Activated naive CD8-positive, alpha-beta T cell treated with anti-CD3 and anti-CD28 coated beads, Interleukin-2, amount 10 ng/mL, durations not matched to agents 7 days and 5 days (primary cell): Measurements from ENCODE around the gene ULK1. TPM values are rescaled to one million over a fixed set of nuclear protein-coding genes. Genes with fewer than 3 reads are reported as not detected.

ENCODE experiments used
- ATAC-seq: fragments of 150-1000 bp; cut with Tn5 transposase; one replicate; pipeline ENCODE4 v1.10.0; 2021; ENCODE audit warnings: low read depth, moderate library complexity
- POLR2A ChIA-PET: fragments of 350-600 bp; sonication (Branson Sonifier 250); formaldehyde crosslinking; loops from one replicate; lab custom pipeline; 2021; ENCODE audit warnings: antibody characterized with exemption; lab: Charles Lee
- DNase-seq: peaks from one replicate; pipeline ENCODE4 v3.0.0; 2021
- H3K27ac Mint-ChIP-seq: one replicate; pipeline ENCODE4 v1.8.0; 2022; ENCODE audit warnings: mild to moderate bottlenecking, mixed read lengths
- H3K27me3 Mint-ChIP-seq: one replicate; pipeline ENCODE4 v1.8.0; 2022; ENCODE audit warnings: mild to moderate bottlenecking, moderate library complexity, mixed read lengths
- H3K36me3 Mint-ChIP-seq: one replicate; pipeline ENCODE4 v1.8.0; 2021; ENCODE audit warnings: mild to moderate bottlenecking, mixed read lengths
- H3K4me1 Mint-ChIP-seq: one replicate; pipeline ENCODE4 v1.8.0; 2021; ENCODE audit warnings: mixed read lengths
- H3K4me3 Mint-ChIP-seq: one replicate; pipeline ENCODE4 v1.8.0; 2022; ENCODE audit warnings: mild to moderate bottlenecking, moderate library complexity, mixed read lengths
- H3K9me3 Mint-ChIP-seq: one replicate; pipeline ENCODE4 v1.8.0; 2021; ENCODE audit warnings: mixed read lengths
- total RNA-seq, 2 experiments: library from RNA; stranded (reverse); gene quantifications; one replicate each; pipeline ENCODE4 v1.2.3, GENCODE V29; 2021

The ULK1 gene
- total RNA-seq, result 10 to 100 TPM; 32.6 to 33.2 TPM

DNA sequence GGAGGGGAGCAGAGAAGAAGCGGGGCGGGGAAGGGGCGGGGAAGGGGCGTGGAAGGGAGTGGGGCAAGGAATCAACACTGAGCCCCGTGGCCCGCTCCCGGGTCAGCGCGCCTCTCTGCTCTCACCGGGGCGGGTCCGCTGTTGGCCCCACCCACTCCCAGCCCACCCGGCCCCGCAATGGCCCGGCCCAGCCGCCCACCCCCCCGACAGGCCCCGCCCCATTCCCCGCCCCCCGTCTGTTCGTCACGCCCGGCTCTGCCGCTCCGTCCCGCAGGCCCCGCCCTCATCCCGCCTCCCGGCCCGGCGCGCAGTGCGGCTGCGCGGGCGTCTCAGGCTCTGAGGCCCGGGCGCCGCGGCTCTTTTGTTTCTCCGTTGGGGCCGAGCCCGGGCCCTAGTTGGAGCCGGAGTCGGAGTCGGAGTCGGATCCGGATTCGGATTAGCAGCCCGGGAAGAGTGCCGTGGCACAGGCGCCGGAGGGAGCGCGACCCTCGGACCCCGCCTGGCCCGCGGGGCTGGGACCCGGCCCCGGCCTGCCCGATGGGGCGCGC lies at the start of gene ULK1:
TSS of gene ULK1 (plus strand) at position 310 of the 548 bp plus-strand sequence. CDS start 380 bp downstream, outside the sequence.
- Mint-ChIP-seq H3K36me3 (no peaks in the 10 kb centered on the region), H3K27me3 (peaks cover 3% of the 10 kb centered on the region), H3K4me1 (peaks cover 12% of the 10 kb centered on the region), H3K9me3 (no peaks in the 10 kb centered on the region), H3K4me3 (peak within 1 kb of the TSS; percentile 89), H3K27ac (peak within 1 kb of the TSS; percentile 84)
- DNase-seq (peak; percentile 98), ATAC-seq (peak; percentile 83)
- POLR2A ChIA-PET, result no interaction called here

DNA sequence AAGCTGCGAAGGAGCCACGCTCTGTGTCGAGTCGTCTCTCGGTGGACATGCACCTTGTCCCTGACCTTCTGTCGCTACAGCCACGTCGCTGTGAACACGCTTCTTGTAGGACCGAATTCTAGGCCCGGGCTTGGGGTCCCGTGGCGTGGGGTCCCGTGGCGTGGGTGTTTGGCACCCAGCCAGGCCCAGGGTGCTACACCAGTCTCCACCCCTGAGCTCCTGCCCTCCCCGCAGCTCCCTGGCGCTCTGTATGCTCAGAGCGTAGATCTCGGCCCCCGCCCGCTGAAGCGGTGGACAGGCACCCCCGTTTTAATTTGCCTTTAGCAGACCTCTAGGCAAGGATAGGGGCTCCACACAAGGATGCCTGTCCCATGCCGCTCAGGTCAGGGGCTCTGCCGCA lies 49.8 kb upstream of the ULK1 start:
- Mint-ChIP-seq H3K36me3 (no peaks in the 10 kb centered on the region), H3K27me3 (no peaks in the 10 kb centered on the region), H3K4me1 (no peaks in the 10 kb centered on the region), H3K9me3 (no peaks in the 10 kb centered on the region), H3K27ac (no peak overlapping the region), H3K4me3 (no peak overlapping the region)
- ATAC-seq (no peak), DNase-seq (no peak)
- POLR2A ChIA-PET, result no interaction called here

DNA sequence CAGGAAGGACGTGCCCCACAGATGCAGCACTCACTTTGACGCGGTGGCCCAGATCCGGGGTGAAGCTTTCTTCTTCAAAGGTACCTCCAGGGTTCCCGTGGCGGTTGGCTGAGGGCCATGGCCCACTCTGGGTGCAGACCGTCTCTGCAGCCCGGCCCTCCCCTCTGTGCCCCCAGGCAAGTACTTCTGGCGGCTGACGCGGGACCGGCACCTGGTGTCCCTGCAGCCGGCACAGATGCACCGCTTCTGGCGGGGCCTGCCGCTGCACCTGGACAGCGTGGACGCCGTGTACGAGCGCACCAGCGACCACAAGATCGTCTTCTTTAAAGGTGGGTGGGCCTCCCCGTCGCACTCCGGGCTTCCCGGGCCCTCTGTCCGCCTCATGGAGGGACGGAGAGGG lies 49.3 kb upstream of the ULK1 start:
- ATAC-seq, result no peak
- no peak overlapping the region for H3K27ac Mint-ChIP-seq
- H3K4me1 Mint-ChIP-seq, result no peaks in the 10 kb centered on the region
- H3K27me3 Mint-ChIP-seq, result no peaks in the 10 kb centered on the region
- H3K36me3 Mint-ChIP-seq, result no peaks in the 10 kb centered on the region
- no peak overlapping the region for H3K4me3 Mint-ChIP-seq
- POLR2A ChIA-PET, result no interaction called here
- no peak for DNase-seq
- no peaks in the 10 kb centered on the region for H3K9me3 Mint-ChIP-seq

DNA sequence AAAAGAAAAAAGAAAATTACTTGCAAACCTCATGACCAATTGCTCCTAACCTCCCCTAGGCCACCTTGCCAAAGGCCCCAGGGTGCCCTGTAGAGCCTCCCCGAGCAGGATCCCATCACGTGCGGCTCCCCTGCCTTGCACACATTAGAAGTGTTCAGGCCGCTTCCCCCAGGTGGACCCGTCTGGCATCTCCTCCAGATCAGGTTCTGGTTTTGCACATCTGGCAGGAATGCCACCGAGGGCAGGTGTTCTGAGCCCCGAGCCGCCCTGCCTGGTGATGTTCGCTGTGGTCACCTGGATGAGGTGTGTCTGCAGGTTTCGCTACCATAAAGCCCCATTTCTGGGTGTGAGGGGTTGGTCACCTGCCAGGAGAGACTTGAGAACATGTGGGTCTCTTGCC lies 47.0 kb upstream of the ULK1 start:
- POLR2A ChIA-PET, result no interaction called here
- DNase-seq (no peak), ATAC-seq (no peak)
- no peaks in the 10 kb centered on the region for H3K27me3 Mint-ChIP-seq
- no peaks in the 10 kb centered on the region for H3K4me1 Mint-ChIP-seq
- no peak overlapping the region for H3K4me3 Mint-ChIP-seq
- H3K9me3 Mint-ChIP-seq, result no peaks in the 10 kb centered on the region
- H3K36me3 Mint-ChIP-seq, result no peaks in the 10 kb centered on the region
- no peak overlapping the region for H3K27ac Mint-ChIP-seq

DNA sequence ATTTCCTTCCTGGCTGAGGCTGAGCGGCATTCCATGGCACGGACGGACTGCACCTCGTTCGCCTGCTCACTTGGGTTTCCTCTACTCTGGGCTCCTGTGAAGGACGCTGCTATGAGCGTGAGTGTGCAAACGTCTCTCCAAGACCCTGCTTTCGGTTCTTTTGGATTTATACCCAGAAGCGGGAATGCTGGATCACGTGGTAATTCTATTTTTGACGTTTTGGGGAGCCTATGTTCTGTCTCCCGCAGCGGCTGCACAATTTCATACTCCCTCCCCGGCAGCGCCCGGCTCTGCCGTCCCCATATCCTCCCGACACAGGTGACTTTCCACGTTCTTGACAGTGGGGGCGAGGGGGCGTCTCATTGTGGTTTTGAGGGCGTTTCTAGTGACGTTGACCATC lies 45.7 kb upstream of the ULK1 start:
- Mint-ChIP-seq H3K27ac (no peak overlapping the region), H3K4me1 (no peaks in the 10 kb centered on the region), H3K4me3 (no peak overlapping the region), H3K9me3 (no peaks in the 10 kb centered on the region), H3K36me3 (no peaks in the 10 kb centered on the region), H3K27me3 (no peaks in the 10 kb centered on the region)
- POLR2A ChIA-PET, result no interaction called here
- ATAC-seq, result no peak
- DNase-seq, result no peak

DNA sequence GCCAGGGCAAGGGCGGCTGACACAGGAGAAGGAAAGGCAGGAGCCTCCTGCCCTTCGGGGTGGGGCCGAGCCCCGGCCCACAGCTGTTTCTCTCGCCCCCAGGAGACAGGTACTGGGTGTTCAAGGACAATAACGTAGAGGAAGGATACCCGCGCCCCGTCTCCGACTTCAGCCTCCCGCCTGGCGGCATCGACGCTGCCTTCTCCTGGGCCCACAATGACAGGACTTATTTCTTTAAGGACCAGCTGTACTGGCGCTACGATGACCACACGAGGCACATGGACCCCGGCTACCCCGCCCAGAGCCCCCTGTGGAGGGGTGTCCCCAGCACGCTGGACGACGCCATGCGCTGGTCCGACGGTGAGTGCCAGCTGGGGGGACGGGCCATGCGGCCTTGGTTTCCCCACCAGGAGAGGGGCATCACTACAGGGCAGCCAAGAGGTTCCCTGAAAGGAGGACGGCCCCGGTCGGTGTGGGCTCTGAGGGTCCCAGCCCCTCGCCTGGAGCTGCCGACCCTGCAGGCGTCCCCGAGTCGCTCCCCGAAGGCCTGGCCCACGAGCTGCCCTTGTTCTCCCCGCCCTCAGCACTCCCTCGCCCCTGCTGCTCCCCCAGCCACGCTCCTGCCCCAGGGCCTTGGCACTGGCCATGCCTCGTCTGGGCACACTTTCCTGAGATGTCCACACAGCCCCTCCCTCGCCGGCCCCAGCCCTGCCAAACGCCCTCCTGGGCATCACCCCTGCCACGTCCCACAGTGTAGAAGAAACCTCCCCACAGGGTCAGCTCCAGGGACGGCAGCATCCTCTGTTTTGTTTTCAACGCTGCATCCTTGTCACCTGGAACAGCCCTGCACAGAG lies 44.5 kb upstream of the ULK1 start:
- POLR2A ChIA-PET, result no interaction called here
- Mint-ChIP-seq H3K4me3 (no peak overlapping the region), H3K4me1 (no peaks in the 10 kb centered on the region), H3K9me3 (no peaks in the 10 kb centered on the region), H3K27me3 (no peaks in the 10 kb centered on the region), H3K27ac (no peak overlapping the region), H3K36me3 (no peaks in the 10 kb centered on the region)
- no peak for DNase-seq
- no peak for ATAC-seq

DNA sequence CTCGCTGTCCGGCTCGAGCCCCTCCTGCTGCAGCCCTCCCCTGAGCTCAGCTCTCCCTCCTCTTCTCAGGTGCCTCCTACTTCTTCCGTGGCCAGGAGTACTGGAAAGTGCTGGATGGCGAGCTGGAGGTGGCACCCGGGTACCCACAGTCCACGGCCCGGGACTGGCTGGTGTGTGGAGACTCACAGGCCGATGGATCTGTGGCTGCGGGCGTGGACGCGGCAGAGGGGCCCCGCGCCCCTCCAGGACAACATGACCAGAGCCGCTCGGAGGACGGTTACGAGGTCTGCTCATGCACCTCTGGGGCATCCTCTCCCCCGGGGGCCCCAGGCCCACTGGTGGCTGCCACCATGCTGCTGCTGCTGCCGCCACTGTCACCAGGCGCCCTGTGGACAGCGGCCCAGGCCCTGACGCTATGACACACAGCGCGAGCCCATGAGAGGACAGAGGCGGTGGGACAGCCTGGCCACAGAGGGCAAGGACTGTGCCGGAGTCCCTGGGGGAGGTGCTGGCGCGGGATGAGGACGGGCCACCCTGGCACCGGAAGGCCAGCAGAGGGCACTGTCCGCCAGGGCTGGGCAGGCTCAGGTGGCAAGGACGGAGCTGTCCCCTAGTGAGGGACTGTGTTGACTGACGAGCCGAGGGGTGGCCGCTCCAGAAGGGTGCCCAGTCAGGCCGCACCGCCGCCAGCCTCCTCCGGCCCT lies 43.4 kb upstream of the ULK1 start:
- Mint-ChIP-seq H3K4me1 (no peaks in the 10 kb centered on the region), H3K27me3 (no peaks in the 10 kb centered on the region), H3K9me3 (no peaks in the 10 kb centered on the region), H3K27ac (no peak overlapping the region), H3K36me3 (no peaks in the 10 kb centered on the region), H3K4me3 (no peak overlapping the region)
- POLR2A ChIA-PET, result no interaction called here
- no peak for ATAC-seq
- peak; percentile 49 for DNase-seq

DNA sequence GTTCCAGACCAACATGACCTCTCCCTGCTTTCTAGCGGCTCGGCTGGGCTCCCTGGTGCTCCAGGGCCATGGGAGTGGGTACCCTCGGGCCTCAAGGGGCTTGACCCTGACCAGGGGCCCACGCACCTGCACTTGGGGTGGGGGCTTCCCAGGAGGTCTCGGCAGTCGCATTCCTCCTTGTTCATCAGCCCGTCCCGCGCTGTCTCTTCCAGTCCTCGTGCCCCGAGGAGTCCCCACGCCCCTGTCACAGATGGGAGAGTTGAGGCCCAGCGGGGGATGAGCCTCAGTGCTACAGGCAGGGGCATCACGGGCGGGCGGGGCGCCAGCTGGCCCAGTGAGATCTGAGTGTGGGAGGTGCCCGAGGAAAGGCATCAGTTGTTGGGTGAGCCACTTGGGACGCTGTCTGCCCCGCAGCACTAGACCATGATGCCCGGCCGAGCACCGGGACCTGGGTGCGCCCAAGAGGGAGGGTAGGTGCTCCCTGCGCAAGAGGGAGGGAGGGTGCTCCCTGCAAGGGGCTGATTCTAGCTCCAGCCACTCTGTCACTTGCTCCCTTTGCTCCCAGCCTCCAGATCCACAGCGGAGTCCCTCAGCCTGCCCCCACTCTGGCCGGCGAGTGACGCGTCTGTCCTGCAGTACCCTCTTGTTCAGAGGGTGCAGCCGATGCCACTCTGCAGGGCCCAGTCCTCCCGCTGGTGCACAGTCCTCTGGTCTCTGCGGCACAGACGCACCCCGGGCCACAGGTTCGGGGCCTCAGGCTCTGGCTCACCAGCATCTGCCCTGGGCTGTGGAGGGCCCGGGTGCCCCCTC lies 42.5 kb upstream of the ULK1 start:
- DNase-seq (peak; percentile 33), ATAC-seq (peak; percentile 17)
- H3K9me3 Mint-ChIP-seq, result no peaks in the 10 kb centered on the region
- H3K27ac Mint-ChIP-seq, result no peak overlapping the region
- H3K4me1 Mint-ChIP-seq, result no peaks in the 10 kb centered on the region
- no peaks in the 10 kb centered on the region for H3K27me3 Mint-ChIP-seq
- H3K4me3 Mint-ChIP-seq, result no peak overlapping the region
- POLR2A ChIA-PET, result no interaction called here
- H3K36me3 Mint-ChIP-seq, result no peaks in the 10 kb centered on the region

DNA sequence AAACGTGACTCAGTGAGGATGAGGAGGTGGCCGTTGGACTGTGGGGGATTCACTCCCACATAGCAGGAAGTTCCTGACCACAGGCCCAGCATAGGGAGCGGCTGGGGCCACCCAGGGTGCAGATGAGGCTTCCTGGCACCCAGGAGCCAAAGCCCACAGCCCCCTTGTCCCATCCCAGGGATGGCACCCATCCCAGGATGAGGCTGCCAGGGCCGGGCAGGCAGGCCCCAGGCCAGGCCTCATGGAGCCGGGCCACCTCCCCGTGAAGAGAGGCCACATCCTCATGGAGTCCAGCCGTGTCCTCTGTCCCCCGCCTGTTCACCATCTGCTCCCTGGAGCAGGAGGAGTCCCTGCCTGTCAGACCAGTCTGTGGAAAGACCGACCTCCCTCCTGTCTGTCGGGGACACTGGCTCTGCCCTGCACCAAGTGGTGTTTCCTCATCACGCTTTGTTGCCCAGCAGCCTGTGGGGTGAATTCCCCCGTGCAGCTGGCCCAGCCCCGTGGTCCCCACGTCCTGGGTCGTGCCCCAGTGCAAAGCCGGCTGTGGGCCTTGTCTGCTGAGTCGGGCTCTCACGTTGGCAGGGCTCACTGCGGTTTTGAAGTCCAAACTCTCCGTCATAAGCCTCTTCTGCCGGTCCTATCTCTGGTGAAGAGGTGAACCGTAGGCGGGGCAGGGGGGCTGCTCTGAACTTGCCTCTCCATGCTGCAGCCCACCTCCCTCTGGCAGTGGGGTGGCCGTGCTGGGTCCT lies 41.7 kb upstream of the ULK1 start:
- peak; percentile 26 for DNase-seq
- no peaks in the 10 kb centered on the region for H3K9me3 Mint-ChIP-seq
- H3K27me3 Mint-ChIP-seq, result peaks cover 3% of the 10 kb centered on the region
- ATAC-seq, result peak; percentile 11
- POLR2A ChIA-PET, result no interaction called here
- H3K36me3 Mint-ChIP-seq, result no peaks in the 10 kb centered on the region
- H3K27ac Mint-ChIP-seq, result no peak overlapping the region
- H3K4me1 Mint-ChIP-seq, result no peaks in the 10 kb centered on the region
- no peak overlapping the region for H3K4me3 Mint-ChIP-seq

DNA sequence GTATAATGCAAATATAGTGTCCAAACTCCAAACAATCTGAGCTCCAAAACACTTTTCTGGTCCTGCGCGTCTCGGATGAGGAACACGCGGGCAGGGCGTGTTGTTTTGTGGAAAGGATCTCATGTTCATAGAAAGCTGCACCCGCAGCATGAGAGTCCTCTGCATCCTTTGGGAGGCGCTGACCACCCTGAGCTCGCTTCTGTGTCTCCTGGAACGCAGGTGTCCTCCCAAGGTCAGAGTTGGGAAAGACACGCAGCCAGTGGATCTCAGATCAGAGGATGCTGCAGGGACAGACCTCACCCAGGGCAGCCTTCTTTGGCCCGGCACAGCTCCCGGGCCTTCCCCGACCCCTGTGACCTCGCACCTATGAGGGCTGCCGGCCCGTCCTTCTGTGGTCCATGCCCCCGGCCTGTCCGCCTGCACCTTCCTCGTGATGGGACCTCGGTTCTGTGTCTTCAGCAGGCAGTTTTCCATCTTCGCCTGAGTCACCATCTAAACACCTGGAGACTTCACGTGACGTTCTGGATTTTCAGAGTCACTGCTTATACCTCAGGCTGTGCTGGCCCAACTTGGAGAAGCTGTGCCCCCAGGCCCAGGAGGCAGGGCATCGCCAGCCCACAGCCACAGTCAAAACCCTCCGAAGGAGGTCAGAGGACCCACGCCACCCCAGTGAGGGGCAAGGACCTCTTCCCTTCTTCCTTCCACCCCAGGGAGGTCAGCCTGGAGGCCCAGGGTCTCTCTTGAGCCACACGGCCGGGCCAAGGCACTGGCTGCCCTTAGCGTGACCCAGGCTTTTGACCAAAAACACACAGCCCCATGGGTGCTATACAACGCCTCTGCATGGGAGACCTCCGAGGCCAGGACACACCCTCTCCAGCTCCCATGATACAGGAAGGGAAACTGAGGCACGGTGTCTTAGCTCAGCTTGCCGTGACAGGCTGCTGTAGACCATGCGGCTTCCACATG lies 40.3 kb upstream of the ULK1 start:
- peaks cover 3% of the 10 kb centered on the region for H3K27me3 Mint-ChIP-seq
- H3K36me3 Mint-ChIP-seq, result no peaks in the 10 kb centered on the region
- H3K4me1 Mint-ChIP-seq, result no peaks in the 10 kb centered on the region
- POLR2A ChIA-PET, result interaction anchor here (0.6 kb wide), 1 partner anchor 35 kb away, joined by 4 read pairs; no protein-coding TSS in a partner anchor
- no peak overlapping the region for H3K4me3 Mint-ChIP-seq
- no peak overlapping the region for H3K27ac Mint-ChIP-seq
- H3K9me3 Mint-ChIP-seq, result no peaks in the 10 kb centered on the region
- DNase-seq (no peak), ATAC-seq (no peak)

DNA sequence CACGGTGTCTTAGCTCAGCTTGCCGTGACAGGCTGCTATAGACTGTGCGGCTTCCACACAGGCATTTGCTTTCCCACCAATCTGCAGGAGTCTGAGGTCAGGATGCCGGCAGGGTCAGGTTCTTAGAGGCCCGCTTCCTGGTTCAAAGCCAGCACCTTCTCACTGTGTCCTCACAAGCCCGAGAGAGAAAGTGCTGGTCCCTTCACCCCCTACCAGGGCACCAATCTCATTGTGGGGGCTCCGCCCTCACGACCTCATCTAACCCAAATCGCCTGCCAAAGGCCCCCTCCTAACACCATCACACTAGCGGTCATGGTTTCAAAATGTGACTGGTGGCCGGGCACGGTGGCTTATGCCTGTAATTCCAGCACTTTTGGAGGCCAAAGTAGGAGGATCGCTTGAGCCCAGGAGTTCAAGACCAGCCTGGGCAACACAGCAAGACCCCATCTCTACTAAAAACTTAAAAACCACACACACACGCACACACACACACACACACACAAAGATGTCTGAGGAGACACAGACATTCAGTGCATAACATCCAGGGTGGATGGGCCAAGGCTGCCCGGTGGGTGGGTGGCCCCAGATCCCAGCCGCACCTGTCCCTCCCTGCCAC lies 39.5 kb upstream of the ULK1 start:
- no peak overlapping the region for H3K27ac Mint-ChIP-seq
- ATAC-seq (no peak), DNase-seq (no peak)
- POLR2A ChIA-PET, result interaction anchor here (0.8 kb wide), 1 partner anchor 95 kb away, joined by 3 read pairs; the partner anchor contains the start of gene EP400
- H3K4me1 Mint-ChIP-seq, result no peaks in the 10 kb centered on the region
- no peaks in the 10 kb centered on the region for H3K36me3 Mint-ChIP-seq
- H3K9me3 Mint-ChIP-seq, result no peaks in the 10 kb centered on the region
- H3K4me3 Mint-ChIP-seq, result no peak overlapping the region
- H3K27me3 Mint-ChIP-seq, result peaks cover 3% of the 10 kb centered on the region
